ENCODE results near the gene PLPP4.

The PLPP4 gene

GRCh38 chr10:120555436-120555835 lies 98.4 kb downstream of the PLPP4 start:
- H3K4me3 ChIP-seq (ENCODE audit: low read depth, low read length) = no peak overlapping the region
- TF ChIP-seq MAX (IDR thresholded peaks at IDR 0.05; ENCODE audit: low read depth, low read length) (no peak), MYC (IDR thresholded peaks at IDR 0.05; ENCODE audit: low read depth, low read length) (no peak), POLR2A (IDR thresholded peaks at IDR 0.05; ENCODE audit: extremely low read depth, insufficient read length) (no peak), CTCF (IDR thresholded peaks at IDR 0.05; ENCODE audit: low read depth, low read length) (no peak)
- DNase-seq (ENCODE audit: low read depth) = no peak

DNA sequence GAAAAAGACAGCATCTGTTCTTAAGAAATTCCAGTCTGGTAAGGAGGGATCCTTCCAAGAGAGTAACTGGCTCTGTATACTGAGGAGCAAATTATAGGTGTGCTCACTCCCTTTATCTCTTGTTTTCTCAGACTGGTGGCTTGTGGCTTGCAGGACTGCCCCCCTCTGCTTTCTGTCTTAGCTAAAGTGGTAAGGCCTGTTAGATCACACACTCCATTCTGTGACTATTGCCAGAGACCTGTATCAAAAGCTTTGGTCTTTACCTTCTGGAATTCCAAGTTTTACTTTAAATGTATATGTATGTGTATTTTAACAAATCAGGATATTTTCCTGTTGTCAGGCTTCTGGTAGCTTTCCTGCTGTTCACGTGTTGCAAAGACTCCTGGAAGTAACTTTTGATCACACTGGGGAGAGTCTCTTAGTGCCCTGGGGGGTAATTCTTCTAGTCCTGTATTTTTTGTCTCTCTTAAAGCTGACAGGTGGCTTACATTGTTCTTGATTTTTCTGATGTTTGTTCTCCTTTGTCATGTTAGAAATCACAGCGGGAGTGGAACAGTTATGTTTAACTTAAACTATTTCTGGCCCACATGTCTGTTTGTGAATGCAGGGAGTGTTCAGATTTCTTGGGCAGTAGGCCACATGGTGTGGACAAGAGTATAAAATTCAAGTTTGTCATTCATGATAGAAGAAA lies 99.0 kb downstream of the PLPP4 start:
- no peak for DNase-seq (ENCODE audit: low read depth)
- TF ChIP-seq POLR2A (IDR thresholded peaks at IDR 0.05; ENCODE audit: extremely low read depth, insufficient read length) (no peak), MAX (IDR thresholded peaks at IDR 0.05; ENCODE audit: low read depth, low read length) (no peak), MYC (IDR thresholded peaks at IDR 0.05; ENCODE audit: low read depth, low read length) (no peak), CTCF (IDR thresholded peaks at IDR 0.05; ENCODE audit: low read depth, low read length) (no peak)
- no peak overlapping the region for H3K4me3 ChIP-seq (ENCODE audit: low read depth, low read length)

DNA sequence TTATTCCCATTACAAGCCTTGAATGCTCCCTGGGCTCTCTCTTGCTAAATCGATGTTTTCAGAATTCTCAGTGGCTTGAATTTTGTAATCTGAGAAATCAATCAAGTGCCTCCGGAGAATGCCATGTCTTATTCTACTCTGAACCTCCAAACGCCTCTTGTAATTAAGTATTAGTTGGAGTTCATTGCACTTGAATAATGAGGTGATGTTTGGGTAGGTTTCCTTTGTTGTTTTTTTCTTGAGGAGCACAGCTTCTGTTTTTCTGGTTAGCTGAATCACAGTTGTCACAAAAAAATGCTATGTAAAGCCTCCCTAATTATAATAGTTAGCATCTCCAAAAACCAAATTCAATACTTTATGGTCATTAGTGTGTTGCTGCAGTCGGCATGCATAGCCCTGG lies 100.3 kb downstream of the PLPP4 start:
- no peak overlapping the region for H3K4me3 ChIP-seq (ENCODE audit: low read depth, low read length)
- DNase-seq (ENCODE audit: low read depth) = no peak
- TF ChIP-seq MYC (IDR thresholded peaks at IDR 0.05; ENCODE audit: low read depth, low read length) = no peak
- TF ChIP-seq CTCF (IDR thresholded peaks at IDR 0.05; ENCODE audit: low read depth, low read length) = no peak
- TF ChIP-seq MAX (IDR thresholded peaks at IDR 0.05; ENCODE audit: low read depth, low read length) = no peak
- TF ChIP-seq POLR2A (IDR thresholded peaks at IDR 0.05; ENCODE audit: extremely low read depth, insufficient read length) = no peak

DNA sequence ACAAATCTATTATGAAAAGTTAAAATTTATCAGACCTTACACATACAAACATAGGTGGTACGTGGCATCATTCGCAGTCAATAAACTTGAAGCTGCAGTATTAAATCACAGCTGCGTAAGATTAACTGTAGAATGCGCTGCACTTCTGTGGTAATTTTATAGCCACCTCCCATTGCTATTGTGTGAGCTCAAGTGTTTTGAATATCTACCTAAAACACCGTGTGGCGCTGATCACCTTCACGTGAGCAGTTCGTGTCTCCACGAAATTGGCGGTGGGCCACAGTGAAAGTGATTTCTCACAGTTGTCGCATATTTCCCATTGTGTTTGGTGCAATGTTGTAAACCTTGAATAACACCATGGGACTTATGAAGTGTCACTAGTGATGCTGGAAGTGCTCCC lies 102.8 kb downstream of the PLPP4 start:
- DNase-seq (ENCODE audit: low read depth) = no peak
- no peak overlapping the region for H3K4me3 ChIP-seq (ENCODE audit: low read depth, low read length)
- no peak for TF ChIP-seq POLR2A (IDR thresholded peaks at IDR 0.05; ENCODE audit: extremely low read depth, insufficient read length)
- TF ChIP-seq MAX (IDR thresholded peaks at IDR 0.05; ENCODE audit: low read depth, low read length) = no peak
- TF ChIP-seq CTCF (IDR thresholded peaks at IDR 0.05; ENCODE audit: low read depth, low read length) = no peak
- no peak for TF ChIP-seq MYC (IDR thresholded peaks at IDR 0.05; ENCODE audit: low read depth, low read length)

GRCh38 chr10:120562956-120563355 lies 105.9 kb downstream of the PLPP4 start:
- DNase-seq (ENCODE audit: low read depth) = no peak
- no peak for TF ChIP-seq CTCF (IDR thresholded peaks at IDR 0.05; ENCODE audit: low read depth, low read length)
- no peak for TF ChIP-seq POLR2A (IDR thresholded peaks at IDR 0.05; ENCODE audit: extremely low read depth, insufficient read length)
- no peak for TF ChIP-seq MYC (IDR thresholded peaks at IDR 0.05; ENCODE audit: low read depth, low read length)
- TF ChIP-seq MAX (IDR thresholded peaks at IDR 0.05; ENCODE audit: low read depth, low read length) = no peak
- H3K4me3 ChIP-seq (ENCODE audit: low read depth, low read length) = no peak overlapping the region

Data from NB4 (cell line).